ENCODE data around the gene APOA1.

The APOA1 gene

DNA sequence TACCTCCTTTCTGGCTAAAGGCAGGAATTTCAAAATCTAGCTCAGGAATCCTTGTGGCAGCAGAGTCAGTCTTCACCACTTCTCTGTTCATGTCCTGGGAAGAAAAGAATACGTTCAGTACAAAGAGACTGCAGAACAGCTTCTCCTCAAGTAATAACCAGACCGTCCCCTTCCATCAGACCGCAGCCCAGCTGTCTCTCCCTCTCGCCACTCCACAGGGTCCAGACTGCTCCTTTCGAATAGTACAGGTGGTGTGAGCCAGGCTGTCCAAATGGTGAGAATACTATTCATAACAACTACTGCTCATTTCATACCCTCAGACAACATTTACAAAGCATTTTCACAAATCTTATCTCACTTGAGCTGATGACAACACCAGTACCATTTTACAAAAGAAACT, 50.5 kb downstream of the APOA1 start:
- no peak for FAIRE-seq

DNA sequence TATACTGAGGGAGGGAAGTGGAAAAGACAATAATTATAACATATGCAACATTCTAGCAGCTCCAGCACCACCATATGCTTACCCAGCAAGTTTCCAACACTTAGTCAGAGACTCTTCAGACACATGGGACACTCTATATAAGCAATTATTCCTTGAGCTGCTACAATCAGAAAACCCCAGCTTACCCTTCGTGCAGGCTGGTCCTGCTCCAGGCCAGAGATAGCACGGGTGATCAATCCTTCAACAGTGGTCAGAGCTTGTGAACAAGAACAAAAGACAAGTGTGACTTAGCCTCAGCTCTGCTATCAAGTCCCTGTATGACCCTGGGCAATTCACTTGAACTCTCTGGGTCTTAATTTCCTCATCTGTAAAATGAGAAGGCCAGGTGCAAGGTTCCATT, 51.1 kb downstream of the APOA1 start:
- no peak for FAIRE-seq
